GF-D8 (cell line): ENCODE results near the gene TNRC6C.
"Not testable (repeated sequence)": the region's sequence is repeated elsewhere in the genome, so short reads cannot be mapped to it uniquely, and the experiment has no call there.

Source experiments
- DNase-seq: peaks from one replicate; lab custom pipeline; 2025; lab: John Stamatoyannopoulos, UW

The TNRC6C gene

GRCh38 chr17:77930780-77931768, 27.4 kb upstream of the TNRC6C start:
- no peak for DNase-seq

- DNase-seq = no peak
Observed at GRCh38 chr17:77933777-77934398, 24.6 kb upstream of the TNRC6C start.

- DNase-seq = no peak
Observed at GRCh38 chr17:77935121-77935571, 23.4 kb upstream of the TNRC6C start.

DNA sequence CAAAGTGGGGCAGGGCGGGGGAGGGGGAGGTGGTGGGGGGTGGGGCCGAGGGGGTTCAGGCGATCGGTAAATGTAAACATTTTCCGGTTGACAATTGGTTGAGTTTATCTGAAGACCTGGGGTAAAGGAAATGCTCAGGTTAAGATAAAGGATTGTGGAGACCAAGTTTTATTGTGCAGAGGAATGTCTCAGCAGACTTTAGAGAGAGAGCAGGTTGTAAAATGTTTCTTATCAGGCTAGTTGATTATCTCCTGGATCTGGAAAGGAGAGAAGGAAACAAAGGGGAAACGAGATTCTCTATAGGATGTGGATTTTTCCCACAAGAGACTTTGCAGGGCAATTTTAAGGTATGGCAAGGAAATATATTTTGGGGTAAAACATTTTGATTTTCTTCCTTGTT, 22.8 kb upstream of the TNRC6C start:
- not testable (repeated sequence) for DNase-seq

GRCh38 chr17:77936881-77937280, 21.6 kb upstream of the TNRC6C start:
- DNase-seq = no peak

DNA sequence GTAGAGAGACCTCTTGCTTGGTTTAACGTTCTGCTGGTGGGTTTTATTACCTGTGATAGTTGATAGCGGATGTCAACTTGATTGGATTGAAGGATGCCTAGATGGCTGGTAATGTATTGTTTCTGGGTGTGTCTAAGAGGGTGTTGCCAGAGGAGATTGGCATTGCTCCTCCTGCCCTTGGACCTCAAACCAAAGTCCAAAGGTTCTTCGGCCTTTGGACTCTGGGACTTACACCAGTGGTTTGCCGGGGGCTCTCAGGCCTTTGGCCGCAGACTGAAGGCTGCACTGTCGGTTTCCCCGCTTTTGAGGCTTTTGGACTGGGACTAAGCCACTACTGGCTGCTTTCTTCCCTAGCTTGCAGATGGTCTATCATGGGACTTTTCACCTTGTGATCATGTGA, 17.5 kb upstream of the TNRC6C start:
- DNase-seq = no peak

DNA sequence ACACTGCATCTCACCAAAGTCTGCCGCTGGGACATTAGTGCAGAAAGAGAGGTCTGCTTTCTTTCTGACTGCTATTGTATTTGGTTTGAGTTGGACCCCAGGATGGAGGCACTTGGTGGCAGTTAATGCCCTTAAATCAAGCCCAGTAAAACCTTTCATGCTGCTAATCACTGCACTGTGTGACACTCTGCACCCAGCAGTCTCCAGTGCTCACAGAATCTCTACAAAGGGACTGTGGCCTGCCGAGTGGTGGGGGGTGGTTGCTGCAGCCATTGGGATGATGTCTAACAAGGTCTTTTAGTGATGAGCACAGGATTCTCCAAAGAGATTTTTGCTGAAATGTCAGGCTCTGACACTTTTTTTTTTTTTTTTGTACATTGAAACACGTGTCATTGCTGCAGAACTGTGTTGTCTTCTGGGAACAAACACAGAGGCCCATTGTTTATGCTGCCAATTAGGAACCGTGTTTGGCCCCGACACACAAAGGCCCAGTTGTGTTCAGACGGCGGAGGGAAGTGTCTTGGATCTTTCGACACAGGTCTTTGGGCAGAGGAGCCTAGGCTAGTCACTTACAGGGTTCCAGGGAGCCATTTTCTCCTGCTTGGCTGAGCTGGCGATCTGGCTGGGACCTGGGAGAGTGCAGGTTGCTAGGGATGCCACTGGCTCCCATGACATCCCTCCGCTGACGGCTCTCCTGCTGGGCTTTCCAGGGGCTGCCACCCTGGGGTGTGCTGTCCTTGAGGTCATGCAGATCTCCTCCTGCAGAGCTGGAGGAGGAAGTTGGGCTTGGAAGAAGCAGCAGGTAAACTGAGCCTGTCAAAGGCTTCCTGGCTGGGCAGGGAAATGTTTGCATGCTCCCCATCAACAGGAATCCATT, 16.2 kb upstream of the TNRC6C start:
- no peak for DNase-seq

GRCh38 chr17:77943971-77944370, 14.5 kb upstream of the TNRC6C start:
- no peak for DNase-seq

DNA sequence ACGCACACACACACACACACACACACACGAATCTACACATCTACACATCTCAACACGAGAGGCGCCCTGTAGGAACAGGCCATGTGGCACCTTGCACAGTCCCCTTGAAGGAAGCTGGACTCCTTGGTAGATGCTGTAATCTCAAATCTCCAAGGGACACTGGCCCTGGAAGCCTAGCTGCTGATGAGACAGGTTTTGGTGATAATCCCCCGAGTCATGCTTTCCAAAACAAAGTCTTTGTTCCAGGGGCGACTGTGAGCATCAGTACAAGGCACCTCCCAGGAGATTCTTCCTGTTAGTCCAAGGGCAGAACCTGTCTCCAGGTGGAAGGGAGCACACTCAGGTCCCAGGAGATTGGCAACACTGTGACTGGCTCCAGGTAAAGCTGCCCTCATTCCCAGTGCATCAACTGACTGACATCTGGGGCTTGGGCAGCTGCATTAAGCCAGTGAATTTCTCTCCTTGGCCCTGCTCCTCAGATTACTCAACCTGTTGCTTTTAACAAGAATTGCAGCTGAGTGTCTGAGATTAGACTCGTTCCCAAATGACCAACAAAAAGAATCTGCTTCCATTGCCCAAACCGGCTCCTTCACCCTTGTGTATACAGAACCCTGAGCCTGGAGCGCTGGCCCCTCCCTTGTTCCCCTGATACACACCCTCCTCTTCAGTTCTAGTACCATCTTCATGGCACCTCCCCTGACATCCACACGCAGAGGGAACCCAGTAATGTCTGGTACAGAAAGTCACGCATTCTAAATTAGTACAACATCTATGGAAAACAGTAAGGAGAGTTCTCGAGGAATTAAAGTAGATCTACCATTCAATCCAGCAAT, 13.9 kb upstream of the TNRC6C start:
- no peak for DNase-seq

DNA sequence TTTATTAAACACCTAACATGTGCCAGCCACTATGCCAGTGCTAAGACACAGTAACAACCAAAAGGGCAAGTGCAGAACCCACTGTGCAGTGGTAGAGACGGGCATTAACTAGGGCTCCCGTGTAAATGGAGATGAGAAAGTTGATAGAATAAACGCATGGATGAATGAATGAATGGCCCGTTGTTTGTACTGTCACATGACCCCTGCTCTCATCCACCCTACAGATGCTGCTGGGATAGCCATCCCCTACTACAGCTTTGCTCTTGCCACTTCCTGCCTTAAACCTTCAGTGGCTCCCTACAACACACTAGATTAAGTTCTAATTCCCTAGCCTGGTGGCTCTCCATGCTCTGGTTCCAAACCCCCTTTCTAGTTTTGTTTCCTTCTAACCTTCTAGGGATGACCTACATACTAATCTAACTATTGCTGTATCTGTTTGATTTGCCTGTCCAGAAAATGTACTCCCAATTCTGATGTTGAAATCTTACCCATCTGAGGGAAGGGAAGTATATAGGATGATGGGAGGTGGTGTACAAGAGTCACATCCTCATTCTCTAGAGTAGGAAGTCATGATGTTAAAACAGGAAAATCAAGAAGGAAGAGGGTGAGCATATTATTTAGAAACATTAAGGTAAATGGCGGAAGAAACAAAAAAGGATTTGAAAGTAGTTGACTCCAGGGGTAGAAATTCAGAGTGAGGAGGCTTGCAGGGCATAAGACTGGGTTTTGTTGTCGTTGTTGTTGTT, 11.4 kb upstream of the TNRC6C start:
- DNase-seq = no peak

DNA sequence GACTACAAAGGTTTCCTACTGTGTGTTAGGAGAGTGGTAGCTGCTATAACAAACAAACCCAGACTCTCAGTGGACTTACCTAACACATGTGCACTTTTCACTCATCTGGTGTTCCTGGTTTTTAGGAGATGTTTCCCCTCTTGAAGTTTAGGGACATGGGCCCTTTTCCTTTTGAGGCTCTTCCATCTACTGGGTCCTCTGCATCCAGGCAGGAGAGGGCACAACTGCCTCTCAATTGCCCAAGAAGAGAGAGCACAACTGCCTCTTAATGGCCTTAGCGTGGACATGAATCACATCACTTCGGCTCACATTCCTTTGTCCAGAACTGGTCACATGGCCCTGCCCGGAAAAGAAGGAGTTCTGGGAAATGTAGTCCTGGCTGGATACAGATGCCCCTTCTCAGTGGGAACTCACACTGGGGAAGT, 9.8 kb upstream of the TNRC6C start:
- no peak for DNase-seq

DNA sequence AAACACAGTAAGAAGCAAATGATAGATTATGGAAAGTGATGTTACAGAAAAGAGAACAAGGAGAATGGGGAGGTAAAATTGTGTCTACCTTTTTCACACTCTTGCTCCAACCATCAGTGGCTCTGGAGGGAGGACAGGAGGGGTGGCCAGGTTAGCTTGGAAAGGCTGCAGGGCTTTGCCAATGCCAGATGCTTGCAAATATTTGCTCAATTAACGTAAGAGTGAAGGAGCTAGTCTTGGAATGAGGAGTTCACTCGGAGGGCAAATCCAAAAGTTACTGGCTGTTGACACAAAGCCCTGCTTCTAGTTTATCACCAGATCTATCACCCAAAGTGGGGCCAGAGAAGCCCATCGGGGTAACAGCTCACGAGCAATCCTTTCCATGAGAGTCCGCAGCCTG, 7.4 kb upstream of the TNRC6C start:
- DNase-seq = no peak

DNA sequence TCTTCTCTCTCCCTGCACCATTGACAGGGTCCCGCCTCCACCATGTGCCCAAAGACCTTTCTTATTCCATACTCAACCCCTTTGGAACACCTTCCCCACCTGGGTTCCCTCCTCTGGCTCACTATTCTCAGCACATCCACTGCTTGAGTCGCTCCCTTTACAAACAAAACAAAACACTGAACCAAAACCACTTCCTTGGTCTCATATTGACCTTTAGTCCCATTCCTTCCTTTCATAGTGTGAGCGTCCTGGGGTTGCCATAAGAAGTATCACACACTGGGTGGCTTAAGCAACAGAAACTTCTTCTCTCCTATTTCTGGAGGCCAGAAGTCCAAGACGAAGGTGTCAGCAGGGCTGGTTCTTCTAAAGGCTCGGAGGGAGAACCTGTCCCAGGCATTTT, 6.1 kb upstream of the TNRC6C start:
- no peak for DNase-seq

DNA sequence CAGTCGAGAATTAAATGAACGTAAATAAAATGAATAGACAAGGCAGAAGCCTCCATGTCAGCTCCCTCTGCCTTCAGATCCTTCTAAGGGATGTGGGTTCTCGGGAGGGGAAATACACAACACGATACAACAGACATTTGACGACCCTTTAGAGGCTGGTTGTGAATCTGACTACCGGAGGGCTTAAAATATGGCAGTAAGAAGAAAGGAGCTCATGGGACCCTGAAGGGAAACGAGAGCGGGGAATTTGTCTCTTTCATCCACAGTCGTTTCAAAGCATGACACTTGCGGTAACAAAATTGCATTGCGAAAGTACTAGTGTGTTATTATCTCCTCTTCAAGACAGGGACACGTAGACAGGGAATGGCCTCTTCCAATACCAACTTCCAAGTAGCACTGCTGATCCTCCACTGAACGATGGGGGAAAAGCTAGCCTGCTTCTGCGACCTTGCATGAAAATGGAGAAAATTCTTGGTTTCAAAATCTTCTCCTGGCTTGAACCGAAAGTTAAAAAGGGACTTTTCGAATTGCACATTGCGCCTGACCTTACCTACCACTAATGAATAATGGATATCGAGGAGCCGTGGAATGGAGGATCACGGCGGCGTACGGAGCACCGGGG, 1.2 kb upstream of the TNRC6C start:
- DNase-seq = no peak

GRCh38 chr17:77958716-77959125, 218 bp downstream of the TNRC6C start:
- DNase-seq = no peak

GRCh38 chr17:77959126-77959925, 823 bp downstream of the TNRC6C start:
- no peak for DNase-seq

DNA sequence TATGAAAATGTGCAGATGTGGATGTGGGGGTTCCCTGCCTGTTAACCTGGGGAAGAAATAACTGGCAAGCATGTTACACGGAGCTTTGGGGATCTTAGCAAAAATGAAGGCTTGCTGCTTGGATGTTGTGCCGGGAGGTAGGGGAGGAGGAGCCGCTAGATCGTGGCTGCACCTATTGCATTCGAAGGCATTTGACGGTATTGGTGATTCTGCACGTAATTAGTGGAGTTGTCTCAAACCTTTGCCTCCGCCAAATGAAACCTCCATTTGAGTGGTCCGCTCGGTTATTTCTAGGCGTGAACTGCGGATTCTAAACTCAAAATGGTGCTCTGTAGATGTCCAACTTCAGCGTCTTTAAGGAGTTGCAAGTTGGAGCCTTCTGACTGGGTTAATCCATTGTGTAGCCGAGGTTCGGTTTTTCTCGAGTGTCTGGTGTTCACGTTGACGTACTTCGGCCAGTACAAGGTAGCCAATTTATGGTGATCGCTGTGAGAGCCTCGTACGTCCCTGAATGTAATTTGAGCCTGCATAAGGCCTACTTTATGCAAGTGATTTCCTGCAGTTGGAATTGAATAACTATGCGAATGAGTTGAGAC, 1.5 kb downstream of the TNRC6C start:
- DNase-seq = no peak

DNA sequence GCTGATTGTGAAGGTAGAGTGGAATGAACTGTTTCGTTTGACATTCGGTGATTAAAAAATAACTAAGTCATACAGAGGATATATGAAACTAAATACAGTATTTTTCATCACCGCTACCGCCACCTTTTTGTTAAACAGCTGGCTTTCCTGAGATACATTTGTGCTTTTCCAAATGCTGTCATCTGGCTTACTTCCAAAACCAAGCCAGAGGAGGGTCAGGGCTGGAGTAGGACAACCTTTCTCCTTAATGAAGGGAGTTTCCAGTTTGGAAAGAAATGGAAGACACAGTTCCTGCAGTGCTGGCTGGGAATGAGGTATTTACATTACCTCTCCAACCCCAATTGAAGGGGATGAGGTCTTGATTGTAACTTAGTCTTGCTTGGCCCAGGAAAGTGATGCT, 3.2 kb downstream of the TNRC6C start:
- no peak for DNase-seq

GRCh38 chr17:77962348-77962747, 3.8 kb downstream of the TNRC6C start:
- DNase-seq = no peak
